ENCODE measurements around the gene GMCL1.

The GMCL1 gene, protein sequence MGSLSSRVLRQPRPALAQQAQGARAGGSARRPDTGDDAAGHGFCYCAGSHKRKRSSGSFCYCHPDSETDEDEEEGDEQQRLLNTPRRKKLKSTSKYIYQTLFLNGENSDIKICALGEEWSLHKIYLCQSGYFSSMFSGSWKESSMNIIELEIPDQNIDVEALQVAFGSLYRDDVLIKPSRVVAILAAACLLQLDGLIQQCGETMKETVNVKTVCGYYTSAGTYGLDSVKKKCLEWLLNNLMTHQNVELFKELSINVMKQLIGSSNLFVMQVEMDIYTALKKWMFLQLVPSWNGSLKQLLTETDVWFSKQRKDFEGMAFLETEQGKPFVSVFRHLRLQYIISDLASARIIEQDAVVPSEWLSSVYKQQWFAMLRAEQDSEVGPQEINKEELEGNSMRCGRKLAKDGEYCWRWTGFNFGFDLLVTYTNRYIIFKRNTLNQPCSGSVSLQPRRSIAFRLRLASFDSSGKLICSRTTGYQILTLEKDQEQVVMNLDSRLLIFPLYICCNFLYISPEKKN

DNA sequence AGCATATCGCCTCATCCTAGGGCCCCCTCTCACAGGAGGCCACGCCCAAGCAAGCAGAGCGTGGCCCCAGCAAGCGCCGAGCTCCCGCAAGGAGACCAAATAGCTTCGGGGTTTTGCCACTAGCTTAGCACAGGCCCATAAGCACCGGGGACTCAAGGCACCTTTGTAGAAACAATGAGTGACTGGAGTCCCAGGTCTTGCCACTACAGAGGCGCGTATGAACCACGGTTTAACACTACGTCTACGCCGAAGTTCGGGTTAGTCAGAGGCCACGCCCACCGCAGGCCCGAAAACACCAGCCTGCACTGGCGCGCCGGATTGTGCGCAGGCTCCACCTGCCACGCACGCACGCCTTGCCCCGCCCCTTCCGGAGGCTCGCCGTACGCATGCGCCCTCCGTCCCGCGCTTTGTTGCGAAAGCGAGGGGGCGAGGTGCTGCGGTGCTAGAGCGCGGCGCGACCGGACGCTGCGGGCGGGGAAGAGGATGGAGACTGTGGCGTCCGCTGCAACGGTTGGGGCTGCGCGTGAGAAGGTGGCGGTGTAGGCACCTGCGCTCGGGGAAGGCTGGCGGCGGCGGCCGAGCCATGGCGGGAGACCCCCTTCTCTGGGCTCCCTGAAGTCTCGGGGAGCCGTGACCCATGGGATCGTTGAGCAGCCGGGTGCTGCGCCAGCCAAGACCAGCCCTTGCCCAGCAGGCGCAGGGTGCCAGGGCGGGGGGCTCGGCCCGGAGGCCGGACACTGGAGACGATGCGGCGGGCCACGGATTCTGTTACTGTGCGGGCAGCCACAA, at the start of gene GMCL1:
GMCL1 (plus strand) TSS at position 405 of the 789 bp plus-strand sequence; CDS start at position 638, 233 bp downstream.
- TF ChIP-seq TAF1 (IDR thresholded peaks at IDR 0.05; ENCODE audit: low read depth): peak; percentile 65
- no peak for TF ChIP-seq FOXM1 (IDR thresholded peaks at IDR 0.05; ENCODE audit: borderline replicate concordance, low read depth)
- no peak for TF ChIP-seq CREB1 (IDR thresholded peaks at IDR 0.05; ENCODE audit: low read depth)
- TF ChIP-seq EGR1 (IDR thresholded peaks at IDR 0.05): peak; percentile 59; the same call in 1 of the 2 replicates
- peak; percentile 53 for TF ChIP-seq YY1 (IDR thresholded peaks at IDR 0.05; ENCODE audit: low read depth)
- TF ChIP-seq, protein P1, sequence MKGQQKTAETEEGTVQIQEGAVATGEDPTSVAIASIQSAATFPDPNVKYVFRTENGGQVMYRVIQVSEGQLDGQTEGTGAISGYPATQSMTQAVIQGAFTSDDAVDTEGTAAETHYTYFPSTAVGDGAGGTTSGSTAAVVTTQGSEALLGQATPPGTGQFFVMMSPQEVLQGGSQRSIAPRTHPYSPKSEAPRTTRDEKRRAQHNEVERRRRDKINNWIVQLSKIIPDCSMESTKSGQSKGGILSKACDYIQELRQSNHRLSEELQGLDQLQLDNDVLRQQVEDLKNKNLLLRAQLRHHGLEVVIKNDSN (IDR thresholded peaks at IDR 0.05): peak; percentile 57
- peak; percentile 98 for TF ChIP-seq CEBPB (IDR thresholded peaks at IDR 0.05)
- TF ChIP-seq, protein P2, sequence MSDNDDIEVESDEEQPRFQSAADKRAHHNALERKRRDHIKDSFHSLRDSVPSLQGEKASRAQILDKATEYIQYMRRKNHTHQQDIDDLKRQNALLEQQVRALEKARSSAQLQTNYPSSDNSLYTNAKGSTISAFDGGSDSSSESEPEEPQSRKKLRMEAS (IDR thresholded peaks at IDR 0.05): peak; percentile 91
- TF ChIP-seq ZBTB7A (IDR thresholded peaks at IDR 0.05; ENCODE audit: low read depth): no peak
- TF ChIP-seq NFIC (IDR thresholded peaks at IDR 0.05): no peak
- no peak; the same call in 1 of the 2 replicates for TF ChIP-seq TCF12 (IDR thresholded peaks at IDR 0.05; ENCODE audit: low read depth)

DNA sequence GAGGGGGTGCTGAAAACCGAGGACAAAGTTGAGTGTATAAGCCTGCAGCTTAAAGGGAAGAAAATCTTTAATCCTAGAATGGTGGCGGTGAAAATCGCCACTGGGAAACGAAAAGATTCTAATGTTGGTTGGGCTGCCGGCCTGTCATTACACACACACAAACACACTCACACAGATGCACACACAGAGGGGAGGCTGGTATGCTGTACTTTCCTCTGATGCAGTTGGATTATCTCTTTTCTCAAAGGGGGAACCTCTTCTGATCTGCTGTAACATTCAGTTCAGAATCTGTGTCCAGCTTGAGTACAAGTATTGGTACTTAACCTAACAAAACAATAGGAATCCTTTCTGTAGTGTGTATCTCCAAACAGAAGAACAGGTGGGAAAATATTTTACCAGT, 48.5 kb upstream of the GMCL1 start:
- TF ChIP-seq EP300 (IDR thresholded peaks at IDR 0.05; ENCODE audit: borderline replicate concordance): no peak
- TF ChIP-seq, protein P1 (IDR thresholded peaks at IDR 0.05): no peak
- TF ChIP-seq TEAD4 (IDR thresholded peaks at IDR 0.05): no peak

DNA sequence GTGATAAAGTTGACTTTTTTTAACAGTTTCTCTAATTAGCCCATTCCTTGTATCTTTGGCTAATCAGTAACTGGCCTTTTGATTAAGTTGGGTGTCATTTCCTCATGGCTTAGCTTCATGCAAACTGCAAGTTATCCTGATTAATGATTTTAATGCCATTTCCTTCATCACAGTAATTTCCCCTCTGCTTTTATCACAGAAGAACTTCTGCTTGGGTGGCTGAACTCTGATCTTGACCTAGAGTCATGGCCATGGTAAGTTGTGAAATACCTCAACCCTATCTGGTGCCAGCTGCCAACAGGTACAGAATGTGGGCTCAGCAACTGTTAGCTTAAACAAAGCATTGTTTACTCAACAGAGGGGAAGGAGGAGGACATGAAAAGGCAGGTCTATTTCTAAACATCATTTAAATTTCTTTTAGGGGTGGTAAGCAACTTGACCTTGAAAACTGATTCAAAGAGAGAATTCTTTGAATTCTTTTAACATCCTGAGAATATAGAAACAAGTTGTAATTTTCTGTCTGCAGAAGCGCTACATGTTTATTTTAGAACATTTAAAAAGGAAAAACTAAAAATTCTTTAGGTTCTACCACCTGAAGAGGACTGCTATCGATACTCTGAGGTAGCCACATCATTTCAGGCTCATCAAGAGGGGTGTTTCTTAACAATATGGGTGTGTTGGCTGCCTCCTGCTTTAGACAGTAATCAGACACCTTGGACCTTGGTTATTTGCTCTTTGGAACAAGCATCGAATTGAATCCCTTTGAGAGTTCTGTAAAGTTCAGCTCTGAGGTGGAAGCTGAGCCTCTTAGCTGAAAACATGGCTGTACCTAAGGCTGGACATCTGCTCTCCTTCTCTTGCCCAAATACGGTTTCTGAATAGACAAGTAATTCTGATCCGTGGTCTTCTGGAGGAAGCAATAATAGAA, 47.9 kb upstream of the GMCL1 start:
- no peak for TF ChIP-seq ZBTB7A (IDR thresholded peaks at IDR 0.05; ENCODE audit: low read depth)
- peak; percentile 57; the same call in 1 of the 2 replicates for TF ChIP-seq CEBPB (IDR thresholded peaks at IDR 0.05)
- no peak for TF ChIP-seq FOXM1 (IDR thresholded peaks at IDR 0.05; ENCODE audit: borderline replicate concordance, low read depth)
- TF ChIP-seq EGR1 (IDR thresholded peaks at IDR 0.05): no peak

DNA sequence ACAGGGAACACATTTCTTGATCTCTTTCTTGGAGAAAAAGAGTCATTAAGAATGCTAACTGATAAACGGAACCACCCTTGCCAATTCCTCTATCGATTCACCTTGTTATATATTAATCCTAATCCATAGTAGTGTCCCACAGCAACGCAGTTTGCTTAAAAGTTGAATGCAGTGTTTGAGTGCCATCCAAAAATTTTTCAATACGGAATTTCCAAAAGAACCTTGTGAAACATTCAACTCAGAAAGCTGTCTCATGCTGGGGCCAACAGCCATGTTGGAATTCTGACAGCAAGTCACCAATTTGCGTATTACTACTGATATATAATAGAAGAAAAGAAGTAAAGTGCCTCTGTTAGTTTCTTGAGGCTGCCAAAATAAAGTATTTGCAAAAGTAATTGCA, 45.2 kb upstream of the GMCL1 start:
- TF ChIP-seq TAF1 (IDR thresholded peaks at IDR 0.05; ENCODE audit: low read depth) (no peak), RAD21 (IDR thresholded peaks at IDR 0.05; ENCODE audit: low read depth) (no peak), NFIC (IDR thresholded peaks at IDR 0.05) (no peak), ZBTB7A (IDR thresholded peaks at IDR 0.05; ENCODE audit: low read depth) (no peak), TCF12 (IDR thresholded peaks at IDR 0.05; ENCODE audit: low read depth) (no peak), YY1 (IDR thresholded peaks at IDR 0.05; ENCODE audit: low read depth) (no peak), FOXM1 (IDR thresholded peaks at IDR 0.05; ENCODE audit: borderline replicate concordance, low read depth) (no peak), EP300 (IDR thresholded peaks at IDR 0.05; ENCODE audit: borderline replicate concordance) (no peak), EGR1 (IDR thresholded peaks at IDR 0.05) (no peak), CEBPB (IDR thresholded peaks at IDR 0.05) (no peak)
- TF ChIP-seq, protein P2 (IDR thresholded peaks at IDR 0.05): no peak
- TF ChIP-seq, protein P1 (IDR thresholded peaks at IDR 0.05): no peak
- TF ChIP-seq, protein P3, sequence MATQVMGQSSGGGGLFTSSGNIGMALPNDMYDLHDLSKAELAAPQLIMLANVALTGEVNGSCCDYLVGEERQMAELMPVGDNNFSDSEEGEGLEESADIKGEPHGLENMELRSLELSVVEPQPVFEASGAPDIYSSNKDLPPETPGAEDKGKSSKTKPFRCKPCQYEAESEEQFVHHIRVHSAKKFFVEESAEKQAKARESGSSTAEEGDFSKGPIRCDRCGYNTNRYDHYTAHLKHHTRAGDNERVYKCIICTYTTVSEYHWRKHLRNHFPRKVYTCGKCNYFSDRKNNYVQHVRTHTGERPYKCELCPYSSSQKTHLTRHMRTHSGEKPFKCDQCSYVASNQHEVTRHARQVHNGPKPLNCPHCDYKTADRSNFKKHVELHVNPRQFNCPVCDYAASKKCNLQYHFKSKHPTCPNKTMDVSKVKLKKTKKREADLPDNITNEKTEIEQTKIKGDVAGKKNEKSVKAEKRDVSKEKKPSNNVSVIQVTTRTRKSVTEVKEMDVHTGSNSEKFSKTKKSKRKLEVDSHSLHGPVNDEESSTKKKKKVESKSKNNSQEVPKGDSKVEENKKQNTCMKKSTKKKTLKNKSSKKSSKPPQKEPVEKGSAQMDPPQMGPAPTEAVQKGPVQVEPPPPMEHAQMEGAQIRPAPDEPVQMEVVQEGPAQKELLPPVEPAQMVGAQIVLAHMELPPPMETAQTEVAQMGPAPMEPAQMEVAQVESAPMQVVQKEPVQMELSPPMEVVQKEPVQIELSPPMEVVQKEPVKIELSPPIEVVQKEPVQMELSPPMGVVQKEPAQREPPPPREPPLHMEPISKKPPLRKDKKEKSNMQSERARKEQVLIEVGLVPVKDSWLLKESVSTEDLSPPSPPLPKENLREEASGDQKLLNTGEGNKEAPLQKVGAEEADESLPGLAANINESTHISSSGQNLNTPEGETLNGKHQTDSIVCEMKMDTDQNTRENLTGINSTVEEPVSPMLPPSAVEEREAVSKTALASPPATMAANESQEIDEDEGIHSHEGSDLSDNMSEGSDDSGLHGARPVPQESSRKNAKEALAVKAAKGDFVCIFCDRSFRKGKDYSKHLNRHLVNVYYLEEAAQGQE (IDR thresholded peaks at IDR 0.05; ENCODE audit: low read depth): no peak

DNA sequence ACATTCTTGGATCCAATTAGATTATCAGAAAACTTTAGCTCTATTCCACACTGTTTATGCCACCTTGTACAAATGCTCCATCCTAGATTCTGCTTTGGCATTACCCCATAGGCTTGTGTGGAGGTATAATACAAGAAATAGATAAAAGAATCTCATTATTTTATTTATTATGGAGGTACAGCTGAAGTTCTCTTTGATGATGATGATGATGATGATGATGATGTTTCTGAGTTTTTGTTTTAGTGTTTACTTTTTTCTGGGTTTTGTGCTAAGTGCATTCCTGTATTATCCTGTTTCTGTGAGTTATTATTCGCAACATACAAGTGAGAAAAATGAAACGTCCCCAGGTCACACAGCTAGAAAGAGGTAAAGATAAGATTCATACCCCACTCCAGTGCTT, 44.1 kb upstream of the GMCL1 start:
- TF ChIP-seq FOXM1 (IDR thresholded peaks at IDR 0.05; ENCODE audit: borderline replicate concordance, low read depth) (no peak), YY1 (IDR thresholded peaks at IDR 0.05; ENCODE audit: low read depth) (no peak), TAF1 (IDR thresholded peaks at IDR 0.05; ENCODE audit: low read depth) (no peak), TCF12 (IDR thresholded peaks at IDR 0.05; ENCODE audit: low read depth) (no peak), NFIC (IDR thresholded peaks at IDR 0.05) (no peak), CEBPB (IDR thresholded peaks at IDR 0.05) (no peak), EGR1 (IDR thresholded peaks at IDR 0.05) (no peak), RAD21 (IDR thresholded peaks at IDR 0.05; ENCODE audit: low read depth) (no peak), ZBTB7A (IDR thresholded peaks at IDR 0.05; ENCODE audit: low read depth) (no peak), EP300 (IDR thresholded peaks at IDR 0.05; ENCODE audit: borderline replicate concordance) (no peak), TEAD4 (IDR thresholded peaks at IDR 0.05) (no peak), CREB1 (IDR thresholded peaks at IDR 0.05; ENCODE audit: low read depth) (no peak)
- TF ChIP-seq, protein P1 (IDR thresholded peaks at IDR 0.05): no peak
- TF ChIP-seq, protein P2 (IDR thresholded peaks at IDR 0.05): no peak
- TF ChIP-seq, protein P3 (IDR thresholded peaks at IDR 0.05; ENCODE audit: low read depth): no peak
